Ovary (tissue), 9 donors: ENCODE measurements around the gene WNK2. TPM values are rescaled to one million over a fixed set of nuclear protein-coding genes. Genes with fewer than 3 reads are reported as not detected.

ENCODE experiments used
- DNase-seq, 5 donors: peaks; one replicate each; pipeline ENCODE4 v3.0.0-alpha.2; 2019 to 2020
- H3K27ac ChIP-seq, 2 donors: fragments of 200-600 bp; one replicate each; pipeline versions ENCODE4 v1.5.1 to v1.8.0; 2019 to 2022
- H3K27me3 ChIP-seq: fragments of 200-600 bp; one replicate; pipeline ENCODE4 v1.8.0; 2022
- H3K36me3 ChIP-seq: fragments of 200-600 bp; sonication (generic); one replicate; pipeline ENCODE4 v1.5.1; 2019
- H3K4me1 ChIP-seq: one replicate; pipeline ENCODE4 v1.8.1; 2013; ENCODE audit warnings: mild to moderate bottlenecking, moderate library complexity; ENCODE audit not compliant: insufficient read depth
- H3K4me3 ChIP-seq: fragments of 200-600 bp; sonication (generic); one replicate; pipeline ENCODE4 v1.5.1; 2017
- H3K9me3 ChIP-seq, 2 donors: fragments of 200-600 bp in 1 of 2; sonication (generic) in 1 of 2; one replicate each; pipeline versions ENCODE4 v1.5.1 to v1.8.1; 2013 to 2019; ENCODE audit warnings: mild to moderate bottlenecking in 1 of 2, moderate library complexity in 1 of 2
- CTCF ChIP-seq, 3 donors: fragments of 450-650 bp in 2 of 3; fragments of 200-600 bp in 1 of 3; IDR thresholded peaks; one replicate each; pipeline versions ENCODE4 v1.5.1 to v1.8.0; 2016 to 2022; ENCODE audit warnings: antibody characterized with exemption in 3 of 3, mild to moderate bottlenecking in 1 of 3
- EP300 ChIP-seq: sonication (generic); formaldehyde crosslinking; IDR thresholded peaks from one replicate; pipeline ENCODE4 v1.6.1; 2017; ENCODE audit warnings: antibody characterized with exemption
- POLR2A ChIP-seq: fragments of 450-650 bp; IDR thresholded peaks from one replicate; pipeline ENCODE4 v1.6.1; 2017; ENCODE audit warnings: antibody characterized with exemption, mild to moderate bottlenecking, moderate library complexity
- WGBS, 3 donors: extraction: QIAGEN DNeasy Blood & Tissue Kit in 1 of 3; methylation state at CpG; one replicate each; pipeline versions ENCODE4 v1.1.5 to v1.1.7; 2013 to 2017; 5-methylcytosine and 5-hydroxymethylcytosine counted together
- intact Hi-C, 4 donors: fragments of 100-400 bp; cut with DNase I; formaldehyde crosslinking; loops; one replicate each; pipeline versions ENCODE4 v1.11.0 to v1.15.1; 2022 to 2023
- polyA plus RNA-seq, 2 donors: library from polyadenylated mRNA; stranded (reverse); fragments of 200-250 nt in 1 of 2; fragments of 350-450 nt in 1 of 2; fragmentation: Illumina TruSeq in 1 of 2; extraction: RNeasy Lipid Tissue Mini Kit (QIAGEN cat#74804) in 1 of 2; gene quantifications; one replicate each; pipeline ENCODE4 v1.2.3, GENCODE V29; 2013 to 2014
- total RNA-seq, 7 donors: library from RNA; depleted of rRNA in 2 of 7; stranded (reverse); fragments of >200 nt in 2 of 7; fragmentation: NEBNext Ultra II Directional in 3 of 7; extraction: Animal tissue kit (Norgen Biotek cat#: 25700) in 3 of 7; gene quantifications; one replicate each; pipeline versions ENCODE4 v1.1.0 to v1.2.4, GENCODE V29; 2016 to 2023
- donor health status: DM: no; HTN: no; CAD: no; lungs with moderate emphysema.
- donor health status: DM: no; HTN: no; CAD: no.
- donor health status: Bipolar disorder and iron deficiency.
- donor health status: DM: yes; HTN: yes; CAD: no.
- donor health status: DM: no; HTN: no; CAD: no.
- donor health status: DM: yes; HTN: yes; CAD: no.

Gene WNK2
- total and polyA plus RNA-seq, 9 donors, result 0.53 to 24.7 (median 4.4) TPM

DNA sequence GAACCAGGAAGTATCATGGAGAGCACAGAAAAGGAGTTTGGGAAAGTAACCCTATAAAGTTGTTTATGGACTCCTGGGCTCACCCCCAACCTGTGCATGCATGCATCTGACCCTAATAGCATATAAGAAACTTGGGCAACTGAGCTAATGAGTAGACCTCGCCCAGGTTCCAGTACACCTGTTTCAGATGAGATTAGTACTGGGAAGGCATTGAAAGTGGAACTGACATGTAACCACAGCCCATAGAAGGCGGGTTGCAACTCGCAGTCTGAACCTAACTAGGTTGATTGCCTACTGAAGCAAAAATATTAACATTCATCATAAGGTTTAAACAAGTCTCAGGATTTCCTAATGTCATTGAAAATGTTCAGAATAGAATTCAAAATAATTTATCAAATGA lies 87.0 kb downstream of the WNK2 start:
- TF ChIP-seq CTCF (IDR thresholded peaks at IDR 0.05) (no peak), EP300 (no peak), POLR2A (no peak)
- no peaks in the 10 kb centered on the region for H3K27me3 ChIP-seq
- H3K4me3 ChIP-seq, result no peak overlapping the region
- no peak overlapping the region for H3K27ac ChIP-seq
- H3K9me3 ChIP-seq, result no peaks in the 10 kb centered on the region
- no peak for DNase-seq
- intact Hi-C loops, result no loop called here
- no peaks in the 10 kb centered on the region for H3K36me3 ChIP-seq
- H3K4me1 ChIP-seq, result no peaks in the 10 kb centered on the region
- 89 to 94% (median 92%) methylated on average over 3 of the region's 3 CpGs for WGBS, 3 donors

GRCh38 chr9:93276973-93277372 lies 93.0 kb downstream of the WNK2 start:
- 96 to 98% (median 97%) methylated on average over 5 of the region's 5 CpGs for WGBS, 3 donors
- intact Hi-C loops, result no loop called here
- H3K4me3 ChIP-seq, result no peak overlapping the region

DNA sequence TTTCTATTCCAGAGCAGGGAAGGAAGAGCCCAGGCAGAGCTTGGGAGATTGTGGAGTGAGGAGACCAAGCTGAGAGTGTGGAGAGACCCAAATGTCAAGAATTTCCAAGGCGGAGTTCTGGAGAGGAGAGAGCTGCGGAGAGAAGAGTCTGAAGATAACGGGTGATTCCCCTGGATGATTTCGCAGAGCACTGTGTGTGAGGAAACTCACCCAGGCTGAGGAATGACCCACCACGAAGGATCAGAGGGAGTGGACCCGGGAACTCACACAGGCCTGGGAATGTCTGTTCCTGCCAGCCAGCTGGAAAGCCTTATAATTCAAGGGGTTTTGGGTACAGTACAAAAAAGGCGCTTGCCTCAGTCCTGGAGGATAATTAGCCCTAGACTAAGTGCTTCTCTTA lies 94.2 kb downstream of the WNK2 start:
- H3K9me3 ChIP-seq, result no peaks in the 10 kb centered on the region
- TF ChIP-seq CTCF (IDR thresholded peaks at IDR 0.05) (no peak), POLR2A (no peak), EP300 (no peak)
- intact Hi-C loops, result no loop called here
- H3K4me1 ChIP-seq, result no peaks in the 10 kb centered on the region
- DNase-seq, result no peak
- H3K4me3 ChIP-seq, result no peak overlapping the region
- WGBS, 3 donors, result 63 to 67% (median 65%) methylated on average over 7 of the region's 7 CpGs
- no peaks in the 10 kb centered on the region for H3K27me3 ChIP-seq
- H3K27ac ChIP-seq, result no peak overlapping the region
- H3K36me3 ChIP-seq, result no peaks in the 10 kb centered on the region

More at GRCh38 chr9:93276973-93277372, 93.0 kb downstream of the WNK2 start:
- Histone ChIP-seq H3K27ac (no peak overlapping the region), H3K9me3 (no peaks in the 10 kb centered on the region), H3K4me1 (no peaks in the 10 kb centered on the region), H3K27me3 (no peaks in the 10 kb centered on the region), H3K36me3 (no peaks in the 10 kb centered on the region)
- DNase-seq, result no peak
- TF ChIP-seq EP300 (no peak), CTCF (IDR thresholded peaks at IDR 0.05) (no peak), POLR2A (no peak)

DNA sequence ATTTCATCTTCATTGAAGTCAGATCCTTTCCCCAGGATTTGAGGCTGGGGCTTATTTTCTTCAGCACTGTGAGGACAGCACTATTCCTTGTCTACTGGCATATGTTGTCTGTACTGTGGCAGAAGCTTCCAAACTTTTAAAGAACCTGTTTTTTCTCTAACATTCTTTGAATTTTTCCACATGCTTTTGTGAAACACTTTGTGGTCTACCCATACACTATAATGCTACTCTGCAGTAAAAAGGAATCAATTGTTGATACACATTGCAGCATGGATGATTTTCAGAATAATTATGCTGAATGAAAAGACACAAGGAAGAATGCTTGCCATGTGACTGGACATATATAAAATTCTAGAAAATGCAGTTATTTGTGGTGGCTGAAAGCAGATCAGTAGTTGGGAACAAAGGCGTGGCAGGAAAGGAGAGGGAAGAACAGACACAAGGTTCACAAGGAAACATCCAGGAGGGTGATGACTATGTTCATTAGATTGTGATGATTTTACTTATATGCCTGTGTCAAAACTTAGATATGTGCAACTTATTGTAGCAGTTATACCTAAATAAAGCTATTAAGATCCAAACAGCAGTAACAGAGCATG lies 96.8 kb downstream of the WNK2 start:
- intact Hi-C loops, result no loop called here
- Histone ChIP-seq H3K4me3 (no peak overlapping the region), H3K9me3 (no peaks in the 10 kb centered on the region), H3K27me3 (no peaks in the 10 kb centered on the region), H3K4me1 (no peaks in the 10 kb centered on the region), H3K27ac (no peak overlapping the region), H3K36me3 (no peaks in the 10 kb centered on the region)
- DNase-seq, result no peak
- 93 to 98% (median 97%) methylated on average over 1 of the region's 1 CpG for WGBS, 3 donors
- TF ChIP-seq POLR2A, result no peak
- TF ChIP-seq EP300, result no peak
- TF ChIP-seq CTCF (IDR thresholded peaks at IDR 0.05), result no peak
